ENCODE results near the gene ZBTB48. TPM values are rescaled to one million over a fixed set of nuclear protein-coding genes. Genes with fewer than 3 reads are reported as not detected.

Gene ZBTB48
- total and polyA plus RNA-seq, 4 donors = 21.6 to 41.3 (median 34.3) TPM

DNA sequence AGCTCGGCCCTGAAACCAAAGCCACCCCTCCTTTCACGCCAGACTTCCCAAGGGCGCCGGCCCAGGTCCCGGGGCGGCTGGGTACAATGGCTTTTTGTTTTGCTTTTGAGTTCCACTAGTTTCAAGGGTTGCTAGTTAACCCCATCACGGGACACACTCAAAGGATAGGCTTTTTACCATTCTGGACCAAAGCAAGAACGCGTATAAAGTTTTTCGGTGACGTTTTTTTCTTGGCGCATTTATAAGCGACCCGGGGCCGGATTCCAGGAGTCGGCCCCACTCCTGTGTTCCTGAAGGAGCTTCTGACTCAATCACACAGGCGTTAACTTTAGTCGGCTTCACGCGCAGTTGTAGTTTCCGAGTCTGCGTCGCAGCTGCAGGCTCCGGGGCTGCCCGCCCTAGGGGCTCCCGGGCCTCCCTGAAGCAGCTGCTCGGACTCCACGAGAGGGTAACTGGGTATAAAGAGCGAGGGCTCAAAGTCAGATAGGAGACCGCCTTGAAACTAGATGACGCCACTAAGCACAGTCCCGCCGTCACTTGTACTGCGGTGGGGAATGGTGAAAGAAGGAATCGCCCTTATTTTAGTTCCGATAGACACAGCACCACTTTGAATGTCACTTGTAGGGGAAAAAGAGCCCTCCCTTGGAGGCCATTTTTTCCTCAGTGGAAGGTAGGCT, 23.6 kb downstream of the ZBTB48 start:
- Histone ChIP-seq H3K4me1 (ENCODE audit: control insufficient read depth in 5 of 5, insufficient read depth in 5 of 5, low read length in 5 of 5) (peaks cover 3 to 30% (median 16%) of the 10 kb centered on the region in 5 donors), H3K36me3 (ENCODE audit: control insufficient read depth in 4 of 4, insufficient read depth in 4 of 4, low read length in 4 of 4) (peaks cover 0 to 5% (median 2%) of the 10 kb centered on the region in 4 donors), H3K27ac (ENCODE audit: low read depth in 1 of 2, low read length in 1 of 2) (peak overlapping the region; percentile 96 to 100), H3K27me3 (ENCODE audit: control insufficient read depth in 3 of 3, insufficient read depth in 3 of 3, low read length in 2 of 3) (no peaks in the 10 kb centered on the region), H3K9me3 (ENCODE audit: control insufficient read depth in 4 of 4, insufficient read depth in 3 of 4, low read length in 3 of 4) (no peaks in the 10 kb centered on the region), H3K4me3 (peak overlapping the region; percentile 41), H3K9ac (ENCODE audit: insufficient read depth in 1 of 2, low read length in 2 of 2) (peak overlapping the region; percentile 42 to 80)
- ATAC-seq (ENCODE audit: insufficient read depth, low FRiP score) = peak; percentile 4
- TF ChIP-seq, protein P1, sequence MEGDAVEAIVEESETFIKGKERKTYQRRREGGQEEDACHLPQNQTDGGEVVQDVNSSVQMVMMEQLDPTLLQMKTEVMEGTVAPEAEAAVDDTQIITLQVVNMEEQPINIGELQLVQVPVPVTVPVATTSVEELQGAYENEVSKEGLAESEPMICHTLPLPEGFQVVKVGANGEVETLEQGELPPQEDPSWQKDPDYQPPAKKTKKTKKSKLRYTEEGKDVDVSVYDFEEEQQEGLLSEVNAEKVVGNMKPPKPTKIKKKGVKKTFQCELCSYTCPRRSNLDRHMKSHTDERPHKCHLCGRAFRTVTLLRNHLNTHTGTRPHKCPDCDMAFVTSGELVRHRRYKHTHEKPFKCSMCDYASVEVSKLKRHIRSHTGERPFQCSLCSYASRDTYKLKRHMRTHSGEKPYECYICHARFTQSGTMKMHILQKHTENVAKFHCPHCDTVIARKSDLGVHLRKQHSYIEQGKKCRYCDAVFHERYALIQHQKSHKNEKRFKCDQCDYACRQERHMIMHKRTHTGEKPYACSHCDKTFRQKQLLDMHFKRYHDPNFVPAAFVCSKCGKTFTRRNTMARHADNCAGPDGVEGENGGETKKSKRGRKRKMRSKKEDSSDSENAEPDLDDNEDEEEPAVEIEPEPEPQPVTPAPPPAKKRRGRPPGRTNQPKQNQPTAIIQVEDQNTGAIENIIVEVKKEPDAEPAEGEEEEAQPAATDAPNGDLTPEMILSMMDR (IDR thresholded peaks at IDR 0.05; ENCODE audit: control extremely low read depth, extremely low read depth) = no peak
- 0 to 1% methylated on average over 36 of the region's 36 CpGs for WGBS, 2 donors
- peak; percentile 79 to 90 (median 85) for DNase-seq

GRCh38 chr1:6603915-6604558, 24.2 kb downstream of the ZBTB48 start:
- 24 to 40% methylated on average over 19 of the region's 19 CpGs for WGBS, 2 donors
- ATAC-seq (ENCODE audit: insufficient read depth, low FRiP score) = no peak
- no peaks in the 10 kb centered on the region for H3K9me3 ChIP-seq (ENCODE audit: control insufficient read depth in 4 of 4, insufficient read depth in 3 of 4, low read length in 3 of 4)
- H3K9ac ChIP-seq (ENCODE audit: insufficient read depth in 1 of 2, low read length in 2 of 2) = peak overlapping the region; percentile 42 to 80
- H3K36me3 ChIP-seq (ENCODE audit: control insufficient read depth in 4 of 4, insufficient read depth in 4 of 4, low read length in 4 of 4) = peaks cover 0 to 2% (median under 1%) of the 10 kb centered on the region in 4 donors
- peak overlapping the region; percentile 96 to 100 for H3K27ac ChIP-seq (ENCODE audit: low read depth in 1 of 2, low read length in 1 of 2)
- no peak overlapping the region for H3K4me3 ChIP-seq
- peaks cover 3 to 30% (median 14%) of the 10 kb centered on the region in 5 donors for H3K4me1 ChIP-seq (ENCODE audit: control insufficient read depth in 5 of 5, insufficient read depth in 5 of 5, low read length in 5 of 5)
- TF ChIP-seq, protein P1 (IDR thresholded peaks at IDR 0.05; ENCODE audit: control extremely low read depth, extremely low read depth) = no peak
- peak; percentile 81 to 83 (median 83) for DNase-seq
- H3K27me3 ChIP-seq (ENCODE audit: control insufficient read depth in 3 of 3, insufficient read depth in 3 of 3, low read length in 2 of 3) = no peaks in the 10 kb centered on the region

DNA sequence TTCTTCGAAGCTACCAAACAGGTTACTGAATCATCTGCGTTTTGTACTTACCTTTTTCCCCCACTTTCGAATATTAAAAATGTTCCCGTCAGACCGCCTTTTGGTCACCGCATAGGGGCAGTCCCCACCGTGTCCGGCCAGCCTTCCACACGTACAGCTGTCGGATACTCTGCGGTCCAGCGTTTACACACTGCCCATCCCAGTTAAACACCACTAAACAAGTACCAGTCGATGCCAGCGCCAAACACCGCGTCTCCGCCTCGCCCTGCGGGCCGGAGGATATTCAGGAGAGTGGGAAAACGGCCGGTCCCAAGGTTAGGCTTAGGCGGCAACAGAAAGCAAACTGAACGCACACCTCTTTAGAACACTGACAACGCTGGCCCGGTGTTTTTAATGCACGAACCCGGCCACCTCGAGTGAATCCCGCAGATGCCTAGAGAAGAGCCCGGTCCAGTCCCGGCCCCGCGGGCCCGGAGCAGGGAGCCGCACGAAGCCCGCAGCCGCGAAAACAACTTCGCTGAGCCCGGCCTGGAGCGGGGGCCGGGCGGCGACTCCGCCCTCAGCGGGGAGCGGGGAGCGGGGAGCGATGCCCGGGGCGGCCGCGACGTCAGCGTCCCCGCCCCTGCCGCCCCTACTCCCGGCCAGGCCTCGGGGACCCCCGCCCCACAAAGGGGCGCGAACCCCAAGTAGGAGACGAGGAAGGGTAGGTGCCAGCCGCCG, 33.0 kb downstream of the ZBTB48 start:
- DNase-seq = peak in 2 of 3 donors; percentile 52 to 68
- ATAC-seq (ENCODE audit: insufficient read depth, low FRiP score) = peak; percentile 62
- no peaks in the 10 kb centered on the region for H3K9me3 ChIP-seq (ENCODE audit: control insufficient read depth in 4 of 4, insufficient read depth in 3 of 4, low read length in 3 of 4)
- H3K4me3 ChIP-seq = peak overlapping the region; percentile 79
- TF ChIP-seq, protein P1 (IDR thresholded peaks at IDR 0.05; ENCODE audit: control extremely low read depth, extremely low read depth) = no peak
- H3K4me1 ChIP-seq (ENCODE audit: control insufficient read depth in 5 of 5, insufficient read depth in 5 of 5, low read length in 5 of 5) = peaks cover 0 to 15% (median 0%) of the 10 kb centered on the region in 5 donors
- peak overlapping the region; percentile 58 to 92 for H3K9ac ChIP-seq (ENCODE audit: insufficient read depth in 1 of 2, low read length in 2 of 2)
- no peaks in the 10 kb centered on the region for H3K27me3 ChIP-seq (ENCODE audit: control insufficient read depth in 3 of 3, insufficient read depth in 3 of 3, low read length in 2 of 3)
- 0 to 1% methylated on average over 47 to 67 of the region's 67 CpGs for WGBS, 2 donors
- peaks cover 0 to 7% (median 0%) of the 10 kb centered on the region in 4 donors for H3K36me3 ChIP-seq (ENCODE audit: control insufficient read depth in 4 of 4, insufficient read depth in 4 of 4, low read length in 4 of 4)
- peak overlapping the region; percentile 89 to 98 for H3K27ac ChIP-seq (ENCODE audit: low read depth in 1 of 2, low read length in 1 of 2)
